ENCODE results near the gene LRRK1. TPM values are rescaled to one million over a fixed set of nuclear protein-coding genes. Genes with fewer than 3 reads are reported as not detected.

Gene LRRK1
- total and polyA plus RNA-seq, 2 of the 13 experiments (the other 11 are each of a cell fraction or from before 2014, with no cell fraction given): 0.13 to 1.2 TPM

DNA sequence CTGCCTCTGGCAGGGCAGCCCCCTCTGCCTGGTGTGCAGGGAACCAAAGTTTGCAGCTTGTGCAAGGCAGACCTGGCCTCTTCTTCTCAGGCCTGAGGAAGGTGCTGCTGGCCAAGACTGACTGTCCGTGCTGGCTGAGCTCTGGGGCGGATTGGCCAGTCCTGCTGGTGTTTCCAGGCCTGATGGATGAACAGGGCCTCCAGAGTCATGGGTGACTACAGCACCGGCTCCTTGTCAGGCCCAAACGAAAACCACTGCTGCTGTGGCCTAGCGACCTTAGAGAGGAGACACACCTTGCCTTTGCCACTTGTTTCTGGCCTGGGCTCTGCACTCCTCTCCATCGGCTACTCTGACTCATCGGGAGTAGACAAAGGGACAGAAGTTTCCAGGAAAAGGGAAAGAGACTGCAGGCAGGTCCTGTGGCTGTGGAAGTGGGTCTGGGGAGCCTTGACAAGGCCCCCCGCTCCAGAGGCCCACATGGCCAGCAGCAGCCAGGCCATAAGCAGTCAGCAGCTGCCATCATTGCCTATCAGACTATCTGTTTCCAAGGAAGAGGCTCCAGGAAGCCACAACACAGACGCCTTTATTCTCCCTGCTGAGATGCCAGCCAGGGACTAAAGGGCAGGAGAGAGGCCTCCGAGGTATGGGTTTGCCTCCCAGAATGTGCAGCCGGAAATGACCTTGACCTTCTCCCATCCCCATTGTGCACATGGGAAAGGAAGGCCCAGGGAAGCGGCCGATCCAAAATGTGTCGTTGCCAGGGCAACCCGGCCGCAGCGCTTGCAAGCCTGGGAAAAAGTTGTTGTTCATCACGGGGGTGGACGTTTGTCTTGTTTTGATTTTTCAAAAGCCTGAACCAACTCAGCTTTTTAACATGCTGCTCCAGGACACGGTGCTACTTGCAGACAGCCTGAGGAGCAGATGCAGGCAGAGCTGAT, 172.2 kb downstream of the LRRK1 start (continued):
- no peak for TF ChIP-seq KAT7 (CRISPR knock-in tag; IDR thresholded peaks at IDR 0.05; ENCODE audit: borderline replicate concordance)
- TF ChIP-seq, protein P1, sequence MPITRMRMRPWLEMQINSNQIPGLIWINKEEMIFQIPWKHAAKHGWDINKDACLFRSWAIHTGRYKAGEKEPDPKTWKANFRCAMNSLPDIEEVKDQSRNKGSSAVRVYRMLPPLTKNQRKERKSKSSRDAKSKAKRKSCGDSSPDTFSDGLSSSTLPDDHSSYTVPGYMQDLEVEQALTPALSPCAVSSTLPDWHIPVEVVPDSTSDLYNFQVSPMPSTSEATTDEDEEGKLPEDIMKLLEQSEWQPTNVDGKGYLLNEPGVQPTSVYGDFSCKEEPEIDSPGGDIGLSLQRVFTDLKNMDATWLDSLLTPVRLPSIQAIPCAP (CRISPR knock-in tag; IDR thresholded peaks at IDR 0.05; ENCODE audit: low read depth): no peak
- TF ChIP-seq, protein P2, sequence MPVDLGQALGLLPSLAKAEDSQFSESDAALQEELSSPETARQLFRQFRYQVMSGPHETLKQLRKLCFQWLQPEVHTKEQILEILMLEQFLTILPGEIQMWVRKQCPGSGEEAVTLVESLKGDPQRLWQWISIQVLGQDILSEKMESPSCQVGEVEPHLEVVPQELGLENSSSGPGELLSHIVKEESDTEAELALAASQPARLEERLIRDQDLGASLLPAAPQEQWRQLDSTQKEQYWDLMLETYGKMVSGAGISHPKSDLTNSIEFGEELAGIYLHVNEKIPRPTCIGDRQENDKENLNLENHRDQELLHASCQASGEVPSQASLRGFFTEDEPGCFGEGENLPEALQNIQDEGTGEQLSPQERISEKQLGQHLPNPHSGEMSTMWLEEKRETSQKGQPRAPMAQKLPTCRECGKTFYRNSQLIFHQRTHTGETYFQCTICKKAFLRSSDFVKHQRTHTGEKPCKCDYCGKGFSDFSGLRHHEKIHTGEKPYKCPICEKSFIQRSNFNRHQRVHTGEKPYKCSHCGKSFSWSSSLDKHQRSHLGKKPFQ (CRISPR knock-in tag; IDR thresholded peaks at IDR 0.05; ENCODE audit: insufficient replicate concordance): no peak
- 0 out of 2 replicates have a peak, but pooled peaks have one; percentile 16 for TF ChIP-seq ZSCAN25 (CRISPR knock-in tag; IDR thresholded peaks at IDR 0.05)
- no peak for TF ChIP-seq SRSF9 (IDR thresholded peaks at IDR 0.05; ENCODE audit: borderline replicate concordance, insufficient read depth, low read depth, low read length, poor library complexity, severe bottlenecking)
- TF ChIP-seq, protein P3, sequence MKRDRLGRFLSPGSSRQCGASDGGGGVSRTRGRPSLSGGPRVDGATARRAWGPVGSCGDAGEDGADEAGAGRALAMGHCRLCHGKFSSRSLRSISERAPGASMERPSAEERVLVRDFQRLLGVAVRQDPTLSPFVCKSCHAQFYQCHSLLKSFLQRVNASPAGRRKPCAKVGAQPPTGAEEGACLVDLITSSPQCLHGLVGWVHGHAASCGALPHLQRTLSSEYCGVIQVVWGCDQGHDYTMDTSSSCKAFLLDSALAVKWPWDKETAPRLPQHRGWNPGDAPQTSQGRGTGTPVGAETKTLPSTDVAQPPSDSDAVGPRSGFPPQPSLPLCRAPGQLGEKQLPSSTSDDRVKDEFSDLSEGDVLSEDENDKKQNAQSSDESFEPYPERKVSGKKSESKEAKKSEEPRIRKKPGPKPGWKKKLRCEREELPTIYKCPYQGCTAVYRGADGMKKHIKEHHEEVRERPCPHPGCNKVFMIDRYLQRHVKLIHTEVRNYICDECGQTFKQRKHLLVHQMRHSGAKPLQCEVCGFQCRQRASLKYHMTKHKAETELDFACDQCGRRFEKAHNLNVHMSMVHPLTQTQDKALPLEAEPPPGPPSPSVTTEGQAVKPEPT (CRISPR knock-in tag; IDR thresholded peaks at IDR 0.05; ENCODE audit: low read depth): no peak
- TF ChIP-seq NCOR1 (IDR thresholded peaks at IDR 0.05; ENCODE audit: borderline replicate concordance, low read length): peak; percentile 96; the same call in 1 of the 2 replicates
- TF ChIP-seq AHR (CRISPR knock-in tag; IDR thresholded peaks at IDR 0.05): peak; percentile 82; the same call in 1 of the 2 replicates
- 0 out of 2 replicates have a peak, but pooled peaks have one; percentile 22 for TF ChIP-seq ZNF430 (CRISPR knock-in tag; IDR thresholded peaks at IDR 0.05)
- no peak for TF ChIP-seq ZNF7 (CRISPR knock-in tag; IDR thresholded peaks at IDR 0.05)
- TF ChIP-seq ZNF652 (CRISPR knock-in tag; IDR thresholded peaks at IDR 0.05; ENCODE audit: borderline replicate concordance, low read depth): no peak
- no peak for TF ChIP-seq ZNF20 (CRISPR knock-in tag; IDR thresholded peaks at IDR 0.05)
- no peak for TF ChIP-seq ZFP36L2 (CRISPR knock-in tag; IDR thresholded peaks at IDR 0.05)
- TF ChIP-seq, protein P4, sequence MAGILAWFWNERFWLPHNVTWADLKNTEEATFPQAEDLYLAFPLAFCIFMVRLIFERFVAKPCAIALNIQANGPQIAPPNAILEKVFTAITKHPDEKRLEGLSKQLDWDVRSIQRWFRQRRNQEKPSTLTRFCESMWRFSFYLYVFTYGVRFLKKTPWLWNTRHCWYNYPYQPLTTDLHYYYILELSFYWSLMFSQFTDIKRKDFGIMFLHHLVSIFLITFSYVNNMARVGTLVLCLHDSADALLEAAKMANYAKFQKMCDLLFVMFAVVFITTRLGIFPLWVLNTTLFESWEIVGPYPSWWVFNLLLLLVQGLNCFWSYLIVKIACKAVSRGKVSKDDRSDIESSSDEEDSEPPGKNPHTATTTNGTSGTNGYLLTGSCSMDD (CRISPR knock-in tag; IDR thresholded peaks at IDR 0.05): no peak
- no peak for TF ChIP-seq ZNF251 (CRISPR knock-in tag; IDR thresholded peaks at IDR 0.05)
- TF ChIP-seq ZBTB20 (CRISPR knock-in tag; IDR thresholded peaks at IDR 0.05; ENCODE audit: borderline replicate concordance, low read depth): no peak
- no peak for TF ChIP-seq THYN1 (CRISPR knock-in tag; IDR thresholded peaks at IDR 0.05; ENCODE audit: borderline replicate concordance, low read depth)
- TF ChIP-seq RFX3 (CRISPR knock-in tag; IDR thresholded peaks at IDR 0.05): peak; percentile 93
- TF ChIP-seq, protein P5, sequence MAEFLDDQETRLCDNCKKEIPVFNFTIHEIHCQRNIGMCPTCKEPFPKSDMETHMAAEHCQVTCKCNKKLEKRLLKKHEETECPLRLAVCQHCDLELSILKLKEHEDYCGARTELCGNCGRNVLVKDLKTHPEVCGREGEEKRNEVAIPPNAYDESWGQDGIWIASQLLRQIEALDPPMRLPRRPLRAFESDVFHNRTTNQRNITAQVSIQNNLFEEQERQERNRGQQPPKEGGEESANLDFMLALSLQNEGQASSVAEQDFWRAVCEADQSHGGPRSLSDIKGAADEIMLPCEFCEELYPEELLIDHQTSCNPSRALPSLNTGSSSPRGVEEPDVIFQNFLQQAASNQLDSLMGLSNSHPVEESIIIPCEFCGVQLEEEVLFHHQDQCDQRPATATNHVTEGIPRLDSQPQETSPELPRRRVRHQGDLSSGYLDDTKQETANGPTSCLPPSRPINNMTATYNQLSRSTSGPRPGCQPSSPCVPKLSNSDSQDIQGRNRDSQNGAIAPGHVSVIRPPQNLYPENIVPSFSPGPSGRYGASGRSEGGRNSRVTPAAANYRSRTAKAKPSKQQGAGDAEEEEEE (CRISPR knock-in tag; IDR thresholded peaks at IDR 0.05; ENCODE audit: borderline replicate concordance): no peak
- TF ChIP-seq, protein P6, sequence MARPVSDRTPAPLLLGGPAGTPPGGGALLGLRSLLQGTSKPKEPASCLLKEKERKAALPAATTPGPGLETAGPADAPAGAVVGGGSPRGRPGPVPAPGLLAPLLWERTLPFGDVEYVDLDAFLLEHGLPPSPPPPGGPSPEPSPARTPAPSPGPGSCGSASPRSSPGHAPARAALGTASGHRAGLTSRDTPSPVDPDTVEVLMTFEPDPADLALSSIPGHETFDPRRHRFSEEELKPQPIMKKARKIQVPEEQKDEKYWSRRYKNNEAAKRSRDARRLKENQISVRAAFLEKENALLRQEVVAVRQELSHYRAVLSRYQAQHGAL (CRISPR knock-in tag; IDR thresholded peaks at IDR 0.05; ENCODE audit: not compliant biosample characterization): peak; percentile 54
